Loucy (cell line): ENCODE data around the gene LRRC40.
"Not testable (repeated sequence)": the region's sequence is repeated elsewhere in the genome, so short reads cannot be mapped to it uniquely, and the experiment has no call there.

Source experiments
- H2AFZ ChIP-seq: fragments of 200-600 bp; sonication (generic); 2 replicates; pipeline ENCODE4 v1.6.0; 2016; ENCODE audit warnings: antibody characterized with exemption, mild to moderate bottlenecking, low read length, moderate library complexity
- H3F3A ChIP-seq: fragments of 200-600 bp; 2 replicates; pipeline ENCODE4 v1.6.0; 2016; ENCODE audit warnings: antibody characterized with exemption, low read depth, mild to moderate bottlenecking
- H3K27me3 ChIP-seq: fragments of 200-600 bp; sonication (generic); 2 replicates; pipeline ENCODE4 v1.6.1; 2014; ENCODE audit warnings: low read length, mild to moderate bottlenecking; ENCODE audit not compliant: insufficient read depth, poor library complexity, severe bottlenecking
- H3K36me3 ChIP-seq: fragments of 200-600 bp; sonication (generic); 2 replicates; pipeline ENCODE4 v1.6.1; 2016; ENCODE audit warnings: low read length; ENCODE audit not compliant: insufficient read depth
- H3K4me1 ChIP-seq: fragments of 200-600 bp; sonication (generic); 2 replicates; pipeline ENCODE4 v1.5.1; 2014; ENCODE audit warnings: low read length, mild to moderate bottlenecking; ENCODE audit not compliant: insufficient read depth, poor library complexity, severe bottlenecking
- H3K4me2 ChIP-seq: fragments of 200-600 bp; sonication (generic); 2 replicates; pipeline ENCODE4 v1.6.0; 2014; ENCODE audit warnings: antibody characterized with exemption, low read length, low read depth, mild to moderate bottlenecking; ENCODE audit not compliant: poor library complexity, severe bottlenecking
- H3K4me3 ChIP-seq: fragments of 200-600 bp; sonication (generic); 2 replicates; pipeline ENCODE4 v1.5.1; 2014; ENCODE audit warnings: low read length, mild to moderate bottlenecking, mixed read lengths; ENCODE audit not compliant: poor library complexity, severe bottlenecking
- H3K79me2 ChIP-seq: fragments of 200-600 bp; sonication (generic); 2 replicates; pipeline ENCODE4 v1.6.1; 2014; ENCODE audit warnings: low read length; ENCODE audit not compliant: insufficient read depth
- H3K9ac ChIP-seq: fragments of 200-600 bp; sonication (generic); 2 replicates; pipeline ENCODE4 v1.6.0; 2014; ENCODE audit warnings: mild to moderate bottlenecking, low read depth, low read length, moderate library complexity; ENCODE audit not compliant: poor library complexity, severe bottlenecking
- H3K9me2 ChIP-seq: fragments of 200-600 bp; sonication (generic); replicated peaks from 2 replicates; pipeline ENCODE4 v1.6.1; 2016; ENCODE audit warnings: low read depth, low read length, mixed read lengths
- H3K9me3 ChIP-seq: fragments of 200-600 bp; sonication (generic); 2 replicates; pipeline ENCODE4 v1.6.1; 2014; ENCODE audit warnings: mild to moderate bottlenecking, antibody characterized with exemption, low read length, low read depth; ENCODE audit not compliant: insufficient read depth
- H4K20me1 ChIP-seq: fragments of 200-600 bp; sonication (generic); 2 replicates; pipeline ENCODE4 v1.6.0; 2014; ENCODE audit warnings: antibody characterized with exemption, low read length, mild to moderate bottlenecking; ENCODE audit not compliant: insufficient read depth, poor library complexity, severe bottlenecking
- EZH2phosphoT487 ChIP-seq: fragments of 200-600 bp; IDR thresholded peaks from 2 replicates; pipeline ENCODE4 v1.6.1; 2018; ENCODE audit warnings: antibody characterized with exemption, mild to moderate bottlenecking, moderate library complexity, borderline replicate concordance
- TF ChIP-seq, protein P1 (sequence below): fragments of 200-600 bp; sonication (generic); conservative IDR thresholded peaks from 2 replicates; pipeline ENCODE4 v1.5.1; 2014; ENCODE audit warnings: mild to moderate bottlenecking, antibody characterized with exemption, low read length

LRRC40 gene

DNA sequence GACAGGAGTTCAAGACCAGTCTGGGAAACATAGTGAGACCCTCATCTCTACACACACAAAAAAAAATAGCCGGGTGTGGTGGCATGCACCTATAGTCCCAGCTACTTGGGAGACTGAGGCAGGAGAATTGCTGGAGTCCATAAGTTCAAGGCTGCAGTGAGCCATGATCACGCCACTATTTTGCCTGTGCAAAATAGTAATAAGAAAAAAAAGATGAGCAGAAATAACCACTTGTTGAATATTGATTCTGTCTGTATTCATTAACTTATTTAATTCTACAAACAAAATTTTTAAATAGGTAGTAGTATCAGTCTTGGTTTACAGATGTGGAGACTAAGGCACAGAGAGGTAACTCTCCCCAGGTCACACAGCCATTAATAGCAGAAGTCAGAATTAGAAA lies 16.9 kb downstream of the LRRC40 start:
- no peak for TF ChIP-seq EZH2phosphoT487
- TF ChIP-seq, protein P1, sequence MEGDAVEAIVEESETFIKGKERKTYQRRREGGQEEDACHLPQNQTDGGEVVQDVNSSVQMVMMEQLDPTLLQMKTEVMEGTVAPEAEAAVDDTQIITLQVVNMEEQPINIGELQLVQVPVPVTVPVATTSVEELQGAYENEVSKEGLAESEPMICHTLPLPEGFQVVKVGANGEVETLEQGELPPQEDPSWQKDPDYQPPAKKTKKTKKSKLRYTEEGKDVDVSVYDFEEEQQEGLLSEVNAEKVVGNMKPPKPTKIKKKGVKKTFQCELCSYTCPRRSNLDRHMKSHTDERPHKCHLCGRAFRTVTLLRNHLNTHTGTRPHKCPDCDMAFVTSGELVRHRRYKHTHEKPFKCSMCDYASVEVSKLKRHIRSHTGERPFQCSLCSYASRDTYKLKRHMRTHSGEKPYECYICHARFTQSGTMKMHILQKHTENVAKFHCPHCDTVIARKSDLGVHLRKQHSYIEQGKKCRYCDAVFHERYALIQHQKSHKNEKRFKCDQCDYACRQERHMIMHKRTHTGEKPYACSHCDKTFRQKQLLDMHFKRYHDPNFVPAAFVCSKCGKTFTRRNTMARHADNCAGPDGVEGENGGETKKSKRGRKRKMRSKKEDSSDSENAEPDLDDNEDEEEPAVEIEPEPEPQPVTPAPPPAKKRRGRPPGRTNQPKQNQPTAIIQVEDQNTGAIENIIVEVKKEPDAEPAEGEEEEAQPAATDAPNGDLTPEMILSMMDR: no peak
- H4K20me1 ChIP-seq: peaks cover 7% of the 10 kb centered on the region
- H2AFZ ChIP-seq: no peak overlapping the region
- H3K4me1 ChIP-seq: no peaks in the 10 kb centered on the region
- no peaks in the 10 kb centered on the region for H3K9me3 ChIP-seq
- H3K4me3 ChIP-seq: no peak overlapping the region
- no peak overlapping the region for H3K9ac ChIP-seq
- no peaks in the 10 kb centered on the region for H3K27me3 ChIP-seq
- no peaks in the 10 kb centered on the region for H3F3A ChIP-seq
- no peak overlapping the region for H3K4me2 ChIP-seq
- H3K9me2 ChIP-seq: no peaks in the 10 kb centered on the region
- peaks cover 43% of the 10 kb centered on the region for H3K79me2 ChIP-seq
- peaks cover 12% of the 10 kb centered on the region; the same call in 1 of the 2 replicates for H3K36me3 ChIP-seq

DNA sequence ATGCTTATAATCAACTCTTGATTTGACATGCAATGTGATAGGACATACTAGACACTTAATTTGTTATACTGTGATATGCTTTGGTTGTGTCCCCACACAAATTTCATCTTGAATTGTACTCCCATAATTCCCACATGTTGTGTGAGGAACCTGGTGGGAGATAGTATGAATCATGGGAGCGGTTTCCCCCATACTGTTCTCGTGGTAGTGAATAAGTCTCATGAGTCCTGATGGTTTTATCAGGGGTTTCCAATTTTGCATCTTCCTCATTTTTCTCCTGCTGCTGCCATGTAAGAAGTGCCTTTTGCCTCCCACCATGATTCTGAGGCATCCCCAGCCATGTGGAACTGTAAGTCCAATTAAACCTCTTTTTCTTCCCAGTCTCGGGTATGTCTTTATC lies 20.2 kb downstream of the LRRC40 start:
- H3K4me2 ChIP-seq, H2AFZ ChIP-seq, H4K20me1 ChIP-seq, H3K4me1 ChIP-seq, H3K9me2 ChIP-seq, H3K9ac ChIP-seq, H3K9me3 ChIP-seq, H3K4me3 ChIP-seq, H3K27me3 ChIP-seq, H3F3A ChIP-seq: not testable (repeated sequence)
- peaks cover 35% of the 10 kb centered on the region; the same call in 1 of the 2 replicates for H3K36me3 ChIP-seq
- peaks cover 25% of the 10 kb centered on the region; the same call in 1 of the 2 replicates for H3K79me2 ChIP-seq

DNA sequence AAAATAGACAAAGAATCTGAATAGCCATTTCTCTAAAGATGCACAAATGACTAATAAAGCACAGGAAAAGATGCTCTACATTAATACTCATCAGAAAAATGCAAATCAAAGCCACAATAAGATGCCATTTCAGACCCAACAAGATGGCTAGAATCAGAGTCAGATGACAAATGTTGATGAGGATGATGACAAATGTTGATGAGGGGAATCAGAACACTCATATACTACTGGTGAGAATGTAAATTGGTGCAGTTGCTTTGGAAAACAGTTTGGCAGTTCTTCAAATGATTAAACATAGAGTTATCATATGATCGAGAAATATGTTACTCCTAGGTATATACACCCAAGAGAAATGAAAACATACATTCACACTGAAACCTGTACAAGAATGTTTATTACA lies 33.9 kb downstream of the LRRC40 start:
- Histone ChIP-seq H3K4me1 (no peaks in the 10 kb centered on the region), H3K9ac (no peak overlapping the region), H3K27me3 (no peaks in the 10 kb centered on the region), H3K4me3 (no peak overlapping the region), H3K9me2 (no peaks in the 10 kb centered on the region), H3K79me2 (no peaks in the 10 kb centered on the region), H4K20me1 (no peaks in the 10 kb centered on the region), H3K36me3 (peaks cover 35% of the 10 kb centered on the region), H2AFZ (no peak overlapping the region), H3F3A (no peaks in the 10 kb centered on the region), H3K4me2 (no peak overlapping the region), H3K9me3 (no peaks in the 10 kb centered on the region)
- no peak for TF ChIP-seq EZH2phosphoT487
- TF ChIP-seq, protein P1: no peak

DNA sequence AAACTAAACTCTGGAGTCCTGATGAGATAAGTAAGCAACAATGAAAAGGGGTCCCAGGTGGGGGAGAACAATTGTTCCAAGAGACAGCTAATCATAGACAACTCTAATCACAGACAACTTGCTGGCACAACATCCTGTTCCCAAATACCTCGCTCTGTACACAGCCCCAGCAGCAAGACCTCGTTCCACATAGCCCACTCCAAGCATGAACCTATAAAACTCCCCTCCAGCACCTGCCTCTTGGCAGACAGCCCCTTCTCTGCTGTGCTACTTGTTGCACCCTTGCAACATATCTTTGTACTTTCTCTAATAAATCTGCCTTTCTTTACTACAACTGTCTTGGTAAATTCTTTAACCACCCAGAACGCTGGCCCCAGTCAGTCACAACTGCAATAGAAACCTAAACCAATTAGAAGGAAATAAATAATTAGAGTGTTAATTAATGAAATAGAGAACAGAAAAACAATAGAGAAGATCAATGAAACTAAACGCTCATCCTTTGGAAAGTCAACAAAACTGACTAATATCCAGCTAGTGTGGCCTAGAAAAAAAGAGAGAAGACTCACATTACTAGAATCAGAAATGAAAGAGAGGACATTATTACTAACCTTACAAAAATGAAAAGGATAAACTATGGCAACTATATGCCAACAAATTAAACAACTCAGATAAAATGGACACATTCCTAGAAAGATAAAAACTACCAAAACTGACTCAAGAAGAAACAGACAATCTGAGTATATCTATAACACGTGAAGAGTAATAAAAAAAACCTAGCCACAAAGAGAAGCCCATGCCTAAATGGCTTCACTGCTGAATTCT lies 36.1 kb downstream of the LRRC40 start:
- Histone ChIP-seq H3K9ac (no peak overlapping the region), H3K4me1 (no peaks in the 10 kb centered on the region), H3K79me2 (no peaks in the 10 kb centered on the region), H3K27me3 (no peaks in the 10 kb centered on the region), H3K4me3 (no peak overlapping the region), H3K4me2 (no peak overlapping the region), H3K9me2 (no peaks in the 10 kb centered on the region), H2AFZ (no peak overlapping the region), H3F3A (no peaks in the 10 kb centered on the region), H3K9me3 (no peaks in the 10 kb centered on the region), H3K36me3 (peaks cover 20% of the 10 kb centered on the region), H4K20me1 (no peaks in the 10 kb centered on the region)
- no peak for TF ChIP-seq EZH2phosphoT487
- TF ChIP-seq, protein P1: no peak
